Erythroblast (primary cell): ENCODE data around the gene CCDC154.

Experiments
- DNase-seq, 2 experiments: peaks; one replicate each; lab custom pipeline; 2025; lab: John Stamatoyannopoulos, UW
- GATA1 ChIP-seq: IDR thresholded peaks from 2 replicates; pipeline ENCODE4 v1.6.1; 2011; ENCODE audit warnings: low read depth, mild to moderate bottlenecking, control low read depth, low read length, moderate library complexity
- POLR2A ChIP-seq: IDR thresholded peaks from 2 replicates; pipeline ENCODE4 v1.6.1; 2011; ENCODE audit warnings: mild to moderate bottlenecking, low read length

Gene CCDC154

DNA sequence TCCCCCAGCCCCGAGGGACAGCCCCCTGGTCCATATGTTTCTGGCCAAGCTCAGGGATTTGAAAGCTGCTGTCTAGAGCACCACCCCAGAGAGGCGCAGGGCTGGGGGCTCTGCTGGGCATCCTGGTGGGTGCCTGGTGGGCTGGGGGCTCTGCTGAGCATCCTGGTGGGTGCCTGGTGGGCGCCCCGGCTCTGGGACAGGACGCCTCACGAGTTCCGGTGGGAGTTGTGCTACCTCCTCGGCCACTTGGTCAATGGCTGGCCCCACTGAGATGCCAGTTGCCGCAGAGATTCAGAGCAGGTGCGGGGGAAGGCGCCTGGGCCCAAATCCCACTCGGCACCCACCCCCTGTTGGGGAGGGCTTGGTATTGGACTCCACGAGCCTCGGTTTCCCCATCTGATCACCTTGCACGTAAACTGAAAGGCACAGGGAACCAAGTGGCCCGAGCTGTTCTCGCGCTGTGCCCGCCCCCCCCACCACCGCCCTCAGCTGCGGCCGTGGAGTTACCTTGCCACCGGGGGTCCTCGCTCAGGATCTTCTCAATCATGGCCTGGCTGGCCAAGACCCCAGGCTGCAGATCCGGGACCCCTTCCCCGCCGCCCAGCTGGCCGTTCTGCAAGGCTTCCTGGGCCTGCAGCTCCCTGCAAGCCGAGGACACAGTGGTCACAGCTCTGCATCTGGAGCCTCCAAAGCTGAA is 43.1 kb downstream of the CCDC154 start:
- no peak for DNase-seq
- TF ChIP-seq POLR2A: no peak
- TF ChIP-seq GATA1: no peak

DNA sequence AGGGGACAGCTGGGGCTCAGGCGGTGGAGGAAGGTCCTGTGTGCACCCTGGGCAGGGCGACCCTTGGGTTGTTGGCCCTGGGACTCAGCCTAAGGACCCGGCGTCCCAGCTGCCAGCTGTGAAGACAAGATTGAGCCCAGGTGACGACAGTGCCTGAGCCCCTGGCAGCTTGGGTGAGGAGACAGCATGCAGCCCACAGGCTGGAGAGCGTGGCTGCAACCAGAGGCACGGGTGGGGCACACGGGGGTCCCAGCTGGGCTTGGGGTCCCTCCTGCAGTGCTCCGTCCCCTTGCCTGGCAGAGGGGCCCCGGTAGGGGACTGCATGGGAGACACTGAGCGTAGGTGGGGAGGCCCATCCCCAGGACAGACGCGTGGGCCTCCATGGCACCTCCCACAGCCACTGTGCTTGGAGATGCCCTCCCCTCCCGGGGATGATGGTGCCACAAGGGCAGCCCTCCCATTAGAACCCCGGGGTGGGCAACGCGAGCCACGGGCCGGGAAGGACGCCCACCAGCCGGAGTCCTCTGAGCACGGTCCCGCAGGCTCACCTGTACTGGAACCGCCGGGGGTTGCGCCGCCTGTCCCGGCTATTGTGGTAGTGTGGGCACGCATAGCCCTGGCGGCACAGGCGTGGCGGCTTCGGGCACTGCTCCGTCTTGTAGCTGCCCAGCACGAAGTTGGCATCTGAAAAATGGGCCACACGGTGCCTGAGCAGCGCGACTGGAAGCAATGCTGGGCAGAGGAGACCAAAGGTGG is 45.4 kb downstream of the CCDC154 start:
- DNase-seq: no peak
- TF ChIP-seq GATA1 (no peak), POLR2A (no peak)

DNA sequence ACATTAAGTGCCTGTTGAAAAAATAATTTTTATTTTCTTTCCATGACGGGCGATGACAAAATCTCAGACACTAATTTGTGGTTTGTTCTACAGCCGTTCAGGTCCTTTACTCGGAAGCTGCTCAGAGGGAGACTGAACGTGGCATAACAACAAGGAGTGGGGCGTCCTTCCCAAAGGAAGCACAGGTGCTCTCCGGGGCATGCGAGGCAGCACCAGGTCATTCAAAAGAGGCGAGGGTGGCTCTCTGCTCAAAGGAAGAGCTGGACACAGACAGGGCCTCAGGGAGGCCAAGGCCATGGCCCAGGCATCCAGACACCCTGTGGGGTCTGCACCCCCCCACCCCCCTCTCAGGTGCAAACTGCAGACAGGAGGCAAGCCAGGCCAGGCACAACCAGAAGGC is 46.0 kb downstream of the CCDC154 start:
- DNase-seq: no peak
- TF ChIP-seq POLR2A: no peak

DNA sequence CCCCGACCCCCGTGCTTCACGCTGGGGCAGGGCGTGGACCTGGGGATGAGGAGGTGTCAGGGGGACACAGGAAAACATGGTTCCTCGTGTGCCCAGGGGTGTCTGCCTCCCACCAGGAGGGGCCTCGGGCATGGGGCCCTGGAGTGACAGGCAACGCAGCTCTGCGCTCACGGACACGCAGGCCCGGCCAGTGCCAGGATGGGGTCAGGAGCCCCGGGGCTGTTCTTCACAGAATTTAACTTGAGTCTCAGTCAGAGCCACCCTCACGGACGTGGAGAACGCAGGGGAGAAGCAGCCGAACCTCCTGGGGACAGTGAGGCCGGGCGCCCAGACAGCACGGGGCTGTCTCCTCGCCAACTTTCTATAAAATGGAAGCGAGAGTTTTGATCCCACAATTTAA is 46.6 kb downstream of the CCDC154 start:
- TF ChIP-seq GATA1: no peak
- TF ChIP-seq POLR2A: no peak
- no peak for DNase-seq

DNA sequence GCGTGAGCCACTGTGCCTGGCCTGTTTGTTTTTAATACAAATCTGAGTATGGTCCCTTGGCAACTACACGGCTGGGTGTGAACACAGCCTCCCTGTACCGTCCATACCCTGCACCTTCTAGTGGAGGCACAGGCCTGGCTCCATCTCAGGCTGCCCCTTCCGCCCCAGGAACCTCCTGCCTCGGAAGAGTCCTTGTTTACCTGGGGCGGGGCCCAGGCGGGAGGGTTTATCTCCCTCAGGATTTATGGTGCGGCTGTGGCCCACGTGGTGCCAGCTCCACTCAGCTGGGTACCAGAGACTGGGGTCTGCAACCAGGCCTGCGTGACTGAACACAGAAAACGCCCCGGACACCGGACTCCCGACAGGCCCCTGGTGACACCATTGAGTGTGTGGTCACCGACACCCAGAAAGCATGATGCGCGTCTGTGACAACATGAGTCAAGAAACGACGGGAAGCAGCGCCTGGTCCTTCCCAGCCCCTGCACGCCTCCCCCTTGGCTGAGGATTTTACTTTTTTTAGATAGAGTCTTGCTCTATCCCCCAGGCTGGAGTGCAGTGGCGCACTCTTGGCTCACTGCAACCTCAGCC is 48.8 kb downstream of the CCDC154 start:
- DNase-seq: no peak
- TF ChIP-seq POLR2A (no peak), GATA1 (no peak)

DNA sequence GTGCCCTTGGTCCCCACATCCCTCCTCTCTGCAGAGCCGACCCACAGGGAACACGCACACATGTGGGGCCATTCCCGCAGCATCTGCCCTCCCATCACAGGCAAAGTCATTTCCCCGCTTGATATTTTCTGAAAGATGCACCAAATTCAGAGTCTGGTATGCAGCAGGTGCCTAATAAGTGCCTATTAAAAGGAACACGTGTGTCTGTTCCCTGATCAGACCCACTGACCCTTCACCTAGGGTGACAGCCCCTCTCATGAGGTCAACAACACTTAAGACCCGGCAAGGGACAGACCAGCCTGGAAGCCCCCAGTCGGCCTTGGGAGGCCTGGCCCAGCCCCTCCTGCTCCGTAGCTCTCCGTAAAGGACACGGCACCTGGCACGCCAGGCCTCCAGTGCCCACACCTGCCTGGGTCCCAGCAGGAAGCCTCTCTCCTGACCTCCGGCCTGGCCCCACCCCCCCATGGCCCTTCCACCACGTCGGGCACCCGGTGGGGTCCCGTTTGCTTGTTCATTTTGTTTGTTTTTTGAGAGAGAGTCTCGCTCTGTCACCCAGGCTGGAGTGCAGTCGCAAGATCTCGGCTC is 49.9 kb downstream of the CCDC154 start:
- TF ChIP-seq POLR2A (no peak), GATA1 (no peak)
- no peak for DNase-seq

DNA sequence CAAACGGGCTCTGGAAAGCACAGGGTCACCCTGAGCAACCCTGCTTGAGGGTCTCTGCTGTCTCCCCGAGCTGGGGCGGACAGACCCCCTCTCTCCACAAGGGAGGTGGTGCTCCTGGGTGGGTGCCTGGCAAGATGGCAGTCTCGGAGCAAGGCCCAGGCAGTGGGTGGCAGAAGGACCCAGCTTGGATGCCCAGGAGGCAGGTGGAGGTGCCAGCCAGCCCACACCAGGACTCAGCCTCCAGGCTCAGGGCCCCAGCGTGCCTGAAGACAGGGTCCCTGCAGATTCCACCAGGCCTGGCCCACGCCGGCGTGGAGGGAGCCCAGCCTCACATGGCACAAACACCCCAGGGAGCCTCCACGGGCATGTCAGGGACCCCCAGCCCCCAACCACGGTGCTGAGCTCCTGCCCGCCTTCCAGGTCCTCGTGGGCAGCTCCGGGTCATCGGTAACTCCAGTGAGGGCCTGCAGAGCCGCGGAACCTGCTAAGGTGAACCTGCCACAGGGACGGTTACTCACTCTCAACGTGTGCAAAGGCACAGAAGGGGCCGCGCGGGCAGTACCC is 50.7 kb downstream of the CCDC154 start:
- TF ChIP-seq POLR2A (no peak), GATA1 (no peak)
- DNase-seq: no peak

DNA sequence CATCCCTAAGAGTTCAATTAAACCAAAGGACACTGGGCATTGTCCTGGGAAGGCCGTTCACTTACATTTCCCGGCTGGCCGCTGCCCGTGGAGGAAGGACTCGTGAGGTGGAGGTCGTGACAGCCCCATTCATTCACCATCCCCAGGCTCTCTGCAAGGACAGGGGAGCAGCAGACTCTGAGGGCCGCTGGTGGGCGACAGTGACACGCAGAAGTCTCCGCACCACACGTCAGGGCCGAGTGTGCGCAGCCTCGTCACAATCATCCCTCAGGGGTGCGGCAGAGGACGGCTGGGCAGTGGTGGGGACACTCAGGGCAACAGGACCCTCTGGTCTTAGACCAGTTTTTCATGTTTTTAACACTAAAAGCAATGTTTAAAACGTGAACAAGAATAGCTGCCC is 51.5 kb downstream of the CCDC154 start:
- DNase-seq: no peak
- TF ChIP-seq GATA1 (no peak), POLR2A (no peak)

DNA sequence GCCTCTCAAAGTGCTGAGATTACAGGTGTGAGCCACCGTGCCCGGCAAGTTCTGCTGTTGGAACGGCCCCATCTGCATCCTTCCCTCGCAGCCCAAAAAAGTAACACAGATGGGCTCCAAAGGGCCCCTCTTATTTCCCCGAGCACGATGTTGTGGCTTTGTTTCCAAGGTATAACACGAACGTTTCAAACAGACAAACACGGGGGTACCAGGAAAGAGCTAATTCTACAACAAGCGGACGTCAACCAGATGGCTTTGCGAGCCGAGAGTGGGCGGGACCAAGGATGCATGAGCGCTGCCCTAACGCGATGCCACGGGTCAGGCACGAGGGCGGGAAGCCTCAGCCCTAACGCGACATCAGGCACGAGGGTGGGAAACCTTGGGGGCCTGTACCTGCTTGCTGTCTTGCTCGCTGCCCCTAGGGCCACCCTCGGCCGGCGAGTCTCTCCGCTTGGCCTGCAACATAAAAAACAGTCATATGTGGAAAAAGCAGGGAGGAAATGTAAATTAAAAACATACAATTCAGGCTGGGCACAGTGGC is 54.0 kb downstream of the CCDC154 start:
- no peak for DNase-seq
- no peak for TF ChIP-seq GATA1
- TF ChIP-seq POLR2A: no peak

DNA sequence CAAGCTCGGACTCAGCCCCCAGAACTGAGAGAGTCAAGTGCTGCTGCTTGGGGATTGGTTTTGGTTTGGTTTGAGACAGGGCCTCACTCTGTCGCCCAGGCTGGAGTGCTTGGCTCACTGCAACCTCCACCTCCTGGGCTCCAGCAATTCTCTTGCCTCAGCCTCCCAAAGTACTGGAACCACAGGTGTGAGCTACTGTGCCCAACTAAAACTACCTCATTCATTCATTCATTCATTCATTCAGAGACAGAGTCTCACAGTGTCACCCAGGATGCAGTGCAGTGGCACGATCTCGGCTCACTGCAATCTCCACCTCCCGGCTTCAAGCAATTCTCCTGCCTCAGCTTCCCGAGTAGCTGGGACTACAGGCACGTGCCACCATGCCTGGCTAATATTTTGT is 54.6 kb downstream of the CCDC154 start:
- no peak for TF ChIP-seq GATA1
- TF ChIP-seq POLR2A: no peak
- DNase-seq: no peak

DNA sequence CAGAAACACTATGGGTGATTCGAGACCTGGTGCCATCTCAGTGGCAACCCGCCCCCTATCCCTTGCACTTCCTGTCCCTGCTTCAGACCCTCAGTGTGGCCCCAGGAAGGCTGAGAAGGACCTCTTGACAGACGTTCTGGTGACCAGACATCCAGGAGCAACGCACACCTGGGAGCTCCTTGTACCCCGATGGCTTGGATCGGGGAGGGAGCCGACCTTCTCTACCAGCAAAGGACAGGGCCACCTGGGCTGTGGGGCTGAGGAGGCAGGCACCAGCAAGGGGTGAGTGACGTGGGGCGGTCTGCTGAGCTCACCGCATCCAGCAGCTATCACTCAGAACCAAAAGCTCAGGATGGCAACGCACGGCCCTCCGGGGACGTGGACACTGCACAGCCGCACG is 57.0 kb downstream of the CCDC154 start:
- no peak for TF ChIP-seq POLR2A
- no peak for TF ChIP-seq GATA1
- DNase-seq: no peak

DNA sequence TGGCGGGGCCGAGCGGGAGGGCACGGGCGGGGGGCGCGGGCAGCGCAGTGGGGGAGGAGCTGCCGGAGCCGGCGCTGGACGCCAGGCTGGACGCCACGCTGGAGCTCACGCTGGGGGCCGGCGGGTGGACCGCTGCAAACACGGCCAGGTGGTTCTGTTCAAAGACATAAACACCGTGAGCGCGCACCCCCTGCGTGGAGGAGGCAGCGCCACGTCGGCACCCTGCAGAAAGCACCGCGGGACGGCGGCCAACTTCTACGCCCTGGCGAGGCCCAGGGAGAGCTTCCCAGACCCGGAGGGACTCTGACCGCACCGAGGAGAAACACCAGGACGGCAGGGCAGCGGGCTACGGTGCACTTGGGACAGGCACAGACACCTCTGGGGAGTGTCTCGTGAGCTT is 59.1 kb downstream of the CCDC154 start:
- TF ChIP-seq GATA1 (no peak), POLR2A (no peak)

More for the DNA sequence above, 59.1 kb downstream of the CCDC154 start:
- no peak for DNase-seq
